Panc1 (cell line): ENCODE data around the gene RABGAP1L.

Source experiments
- CTCF ChIP-seq: fragments of 450-650 bp; IDR thresholded peaks from 2 replicates; pipeline ENCODE4 v1.5.1; 2017; ENCODE audit warnings: mild to moderate bottlenecking
- POLR2AphosphoS5 ChIP-seq: IDR thresholded peaks from 2 replicates; pipeline ENCODE4 v1.6.1; 2012; ENCODE audit warnings: mild to moderate bottlenecking, low read depth, low read length, moderate library complexity
- REST ChIP-seq, 2 experiments: IDR thresholded peaks; 2 replicates each; pipeline ENCODE4 v1.6.1; 2011 to 2012; ENCODE audit warnings: low read depth in 2 of 2, control low read depth in 1 of 2, low read length in 1 of 2, mild to moderate bottlenecking in 1 of 2, moderate library complexity in 1 of 2; ENCODE audit not compliant: insufficient read depth in 1 of 2
- SIN3A ChIP-seq: IDR thresholded peaks from 2 replicates; pipeline ENCODE4 v1.6.1; 2012; ENCODE audit warnings: low read depth, mild to moderate bottlenecking, low read length, moderate library complexity, borderline replicate concordance; ENCODE audit not compliant: insufficient read depth
- TCF7L2 ChIP-seq: IDR thresholded peaks from 2 replicates; pipeline ENCODE4 v1.6.1; 2011; ENCODE audit warnings: mild to moderate bottlenecking, low read depth, low read length, inconsistent platforms

DNA sequence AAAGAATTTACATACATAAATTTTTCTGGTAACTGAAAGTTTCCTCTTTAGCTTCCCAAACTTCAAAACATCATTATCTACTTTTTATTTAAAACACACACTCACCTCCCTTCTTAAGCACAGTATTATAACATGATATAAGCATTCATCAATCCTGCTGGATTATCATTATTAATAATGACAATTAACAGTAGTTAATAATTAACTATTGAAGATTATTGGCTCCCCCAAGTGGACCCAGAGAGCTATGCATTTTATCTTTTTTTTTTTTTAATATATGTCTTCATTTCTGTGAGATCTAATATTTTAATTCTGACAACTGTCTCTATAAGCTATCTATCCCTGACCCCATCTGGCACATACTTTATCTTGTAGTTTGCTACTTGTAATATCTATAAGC lies 588.3 kb downstream of the RABGAP1L start:
- no peak; the same call in 1 of the 2 replicates for TF ChIP-seq CTCF
- TF ChIP-seq POLR2AphosphoS5, result no peak
- no peak for TF ChIP-seq SIN3A
- TF ChIP-seq TCF7L2, result no peak
- no peak for TF ChIP-seq REST (IDR thresholded peaks at IDR 0.05; ENCODE audit: insufficient read depth in 1 of 2, low read depth in 2 of 2, low read length in 1 of 2)
